GM12878 (cell line): ENCODE measurements around the gene DLG1. TPM values are rescaled to one million over a fixed set of nuclear protein-coding genes. Genes with fewer than 3 reads are reported as not detected.

Experiments
- ATAC-seq: fragments of 200-7000 bp; cut with Tn5 transposase; 3 replicates; pipeline ENCODE4 v1.9.1; 2020; ENCODE audit warnings: mild to moderate bottlenecking, moderate library complexity
- BruUV-seq: library from RNA; stranded (reverse); fragments of 400-500 nt; replicated peaks from 2 replicates; lab custom pipeline; 2021; lab: Mats Ljungman, UMichigan
- CTCF ChIA-PET: fragments of 300-600 bp; sonication (Branson Sonifier 250); formaldehyde crosslinking; extraction: SDS; loops from one replicate; lab custom pipeline; 2021; ENCODE audit warnings: inconsistent platforms; lab: Yijun Ruan, JAX
- POLR2A ChIA-PET: fragments of 350-600 bp; formaldehyde crosslinking; extraction: SDS; loops from one replicate; lab custom pipeline; 2021; ENCODE audit warnings: inconsistent platforms; lab: Charles Lee
- RAD21 ChIA-PET: fragments of 300-600 bp; sonication (Branson Sonifier 250); formaldehyde crosslinking; loops from one replicate; lab custom pipeline; 2023; ENCODE audit warnings: antibody characterized with exemption; ENCODE audit not compliant: unreplicated experiment; lab: Charles Lee
- SMC1A ChIA-PET: fragments of 300-600 bp; sonication (Branson Sonifier 250); formaldehyde crosslinking; loops from one replicate; lab custom pipeline; 2023; ENCODE audit not compliant: unreplicated experiment, uncharacterized antibody; lab: Charles Lee
- DNase-seq: peaks from one replicate; pipeline ENCODE4 v3.0.0-alpha.2; 2011; ENCODE audit warnings: low read depth, low spot score
- FAIRE-seq: peaks from 3 replicates; lab custom pipeline; 2011; peaks lifted over from hg19 to GRCh38; lab: Jason Lieb, UNC
- H2AFZ ChIP-seq: 2 replicates; pipeline ENCODE4 v1.6.0; 2011; ENCODE audit warnings: low read depth, low read length, control low read depth; ENCODE audit not compliant: control insufficient read depth
- H3K27ac ChIP-seq: 2 replicates; pipeline ENCODE4 v1.5.1; 2011; ENCODE audit warnings: control low read depth; ENCODE audit not compliant: control insufficient read depth, insufficient read depth
- H3K27me3 ChIP-seq, 2 experiments: replicated peaks in 1 of 2; 2 replicates each; pipeline versions ENCODE4 v1.6.0 to v1.6.1; 2011; ENCODE audit warnings: low read length in 1 of 2; ENCODE audit not compliant: control insufficient read depth in 2 of 2, insufficient read depth in 2 of 2
- H3K36me3 ChIP-seq, 2 experiments: 2 replicates each; pipeline ENCODE4 v1.5.1; 2011; ENCODE audit warnings: low read length in 1 of 2; ENCODE audit not compliant: control insufficient read depth in 2 of 2, insufficient read depth in 2 of 2
- H3K4me1 ChIP-seq: 2 replicates; pipeline ENCODE4 v1.6.1; 2011; ENCODE audit warnings: mild to moderate bottlenecking, low read length, moderate library complexity, mixed read lengths; ENCODE audit not compliant: control insufficient read depth, insufficient read depth
- H3K4me2 ChIP-seq: 2 replicates; pipeline ENCODE4 v1.6.0; 2011; ENCODE audit warnings: control low read depth; ENCODE audit not compliant: control insufficient read depth, insufficient read depth
- H3K4me3 ChIP-seq: fragments of 200-600 bp; sonication (generic); 2 replicates; pipeline ENCODE4 v1.5.1; 2016
- H3K79me2 ChIP-seq: 2 replicates; pipeline ENCODE4 v1.6.0; 2011; ENCODE audit warnings: low read length; ENCODE audit not compliant: control insufficient read depth, insufficient read depth
- H3K9ac ChIP-seq: 2 replicates; pipeline ENCODE4 v1.8.0; 2011; ENCODE audit warnings: low read length, control low read depth, mixed read lengths; ENCODE audit not compliant: control insufficient read depth, insufficient read depth
- H3K9me3 ChIP-seq: replicated peaks from 3 replicates; pipeline ENCODE4 v1.5.1; 2011; ENCODE audit warnings: mild to moderate bottlenecking, low read length; ENCODE audit not compliant: control insufficient read depth, insufficient read depth
- H4K20me1 ChIP-seq: 2 replicates; pipeline ENCODE4 v1.6.0; 2011; ENCODE audit not compliant: control insufficient read depth, insufficient read depth
- ASH2L ChIP-seq: fragments of 300-600, 200-600 bp; sonication (generic); IDR thresholded peaks from 2 replicates; pipeline ENCODE4 v1.6.1; 2017; ENCODE audit warnings: low read depth, mild to moderate bottlenecking, borderline replicate concordance
- BCL11A ChIP-seq: IDR thresholded peaks from 2 replicates; pipeline ENCODE4 v1.6.1; 2011; ENCODE audit warnings: low read depth, low read length
- FOXM1 ChIP-seq: IDR thresholded peaks from 2 replicates; pipeline ENCODE4 v1.6.1; 2012; ENCODE audit warnings: low read depth, mild to moderate bottlenecking, inconsistent platforms, low read length, moderate library complexity
- MYB ChIP-seq: fragments of 150-350 bp; IDR thresholded peaks from 2 replicates; pipeline ENCODE4 v1.6.1; 2014; ENCODE audit warnings: mild to moderate bottlenecking, low read depth, low read length, borderline replicate concordance
- PKNOX1 ChIP-seq: fragments of 450-650 bp; IDR thresholded peaks from 2 replicates; pipeline ENCODE4 v1.6.1; 2016; ENCODE audit warnings: mild to moderate bottlenecking
- POLR2AphosphoS2 ChIP-seq: IDR thresholded peaks from 2 replicates; pipeline ENCODE4 v1.6.1; 2011; ENCODE audit warnings: low read depth, mild to moderate bottlenecking, low read length, improper control_type of control experiment, moderate library complexity
- ZSCAN29 ChIP-seq: fragments of 450-650 bp; IDR thresholded peaks from 2 replicates; pipeline ENCODE4 v1.6.1; 2017; ENCODE audit warnings: mild to moderate bottlenecking, moderate library complexity
- WGBS: methylation state at CpG from one replicate; pipeline ENCODE4 v1.1.6; 2016; ENCODE audit warnings: low lambda C conversion rate; ENCODE audit not compliant: insufficient replicate concordance, insufficient coverage; ENCODE audit errors: missing lambda C conversion rate; 5-methylcytosine and 5-hydroxymethylcytosine counted together
- in situ Hi-C: fragments of 300-500 bp; cut with MboI; formaldehyde crosslinking; loops from 9 replicates; pipeline ENCODE4 v1.14.3; 2018; ENCODE audit warnings: mixed read lengths
- intact Hi-C: fragments of 100-400 bp; cut with micrococcal nuclease; formaldehyde crosslinking; loops from one replicate; pipeline ENCODE4 v1.14.2; 2022; ENCODE audit not compliant: unreplicated experiment
- polyA plus RNA-seq, 11 experiments: library from polyadenylated mRNA; depleted of rRNA in 4 of 11; unstranded in 6 of 11; stranded (reverse) in 5 of 11; fragments of >200 nt; fragmentation: Nextera tagmentation in 4 of 11; fragmentation: Illumina TruSeq in 1 of 11; extraction: Ambion mirVana in 4 of 11; extraction: Trizol in 1 of 11; gene quantifications; 1 replicate in 1 of 11; 2 replicates in 10 of 11; pipeline versions ENCODE4 v1.2.1 to v1.2.3, GENCODE V29; 2011 to 2016; ENCODE audit warnings: inconsistent platforms in 2 of 11, missing spikeins in 2 of 11, low read depth in 1 of 11
- total RNA-seq, 4 experiments: library from RNA; depleted of rRNA in 3 of 4; stranded (reverse); fragments of >200 nt in 3 of 4; fragmentation: Illumina TruSeq in 1 of 4; extraction: Trizol in 1 of 4; gene quantifications; 2 replicates each; pipeline versions ENCODE4 v1.2.1 to v1.2.3, GENCODE V29; 2013 to 2021
- TF ChIP-seq, protein P1 (sequence below): fragments of 450-650 bp; IDR thresholded peaks from 2 replicates; pipeline ENCODE4 v1.6.1; 2014; ENCODE audit warnings: mild to moderate bottlenecking

DLG1 gene
- total and polyA plus RNA-seq, 10 of the 15 experiments (the other 5 are each of a cell fraction or from before 2014, with no cell fraction given) = 9.2 to 63.1 (median 40.1) TPM

DNA sequence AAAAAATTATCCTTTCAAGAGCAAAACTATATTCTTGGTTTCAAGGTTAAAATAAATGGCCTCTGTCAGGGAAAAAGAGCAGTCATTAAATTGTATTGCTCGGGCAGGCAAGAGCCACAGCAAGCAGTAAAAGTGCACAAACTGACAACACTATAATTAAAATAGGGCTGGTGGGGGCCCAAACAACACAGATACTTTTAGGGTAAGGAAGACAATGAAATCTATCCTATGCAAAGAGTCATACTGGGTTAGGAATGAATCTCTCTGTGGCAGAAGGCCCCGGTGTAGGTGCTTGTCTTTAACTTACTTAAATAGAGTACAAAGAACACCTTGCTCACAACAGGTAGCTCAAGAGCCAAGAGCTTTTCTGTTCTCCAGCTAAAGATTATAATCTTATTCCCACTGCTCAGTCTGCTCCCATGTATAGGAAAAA is 94.7 kb downstream of the DLG1 start:
- ChIA-PET CTCF (interaction anchor here (0.6 to 2.3 kb wide), 12 partner anchors 9 to 411 kb away, joined by 3 to 13 read pairs (median 4); no protein-coding TSS in a partner anchor), RAD21 (interaction anchor here (0.8 to 1.5 kb wide), 3 partner anchors 14 to 297 kb away, joined by 3 to 6 read pairs (median 4); no protein-coding TSS in a partner anchor)

More for the DNA sequence above, 94.7 kb downstream of the DLG1 start:
- Histone ChIP-seq H3K4me1 (no peaks in the 10 kb centered on the region), H3K9me3 (no peaks in the 10 kb centered on the region), H3K36me3 (no peaks in the 10 kb centered on the region), H3K4me2 (no peak overlapping the region), H2AFZ (no peak overlapping the region), H3K27ac (no peak overlapping the region), H3K9ac (no peak overlapping the region), H3K4me3 (no peak overlapping the region), H3K79me2 (peaks cover 51% of the 10 kb centered on the region), H4K20me1 (no peaks in the 10 kb centered on the region), H3K27me3 (no peaks in the 10 kb centered on the region)
- WGBS = 60% methylated on average over 2 of the region's 2 CpGs
- ATAC-seq (peak; percentile 44), FAIRE-seq (no peak), DNase-seq (no peak)
- in situ Hi-C loops (no loop called here), intact Hi-C loops (no loop called here)
- ChIA-PET SMC1A (interaction anchor here (0.8 to 4.2 kb wide), 10 partner anchors 9 to 366 kb away, joined by 3 to 21 read pairs (median 4); no protein-coding TSS in a partner anchor), POLR2A (no interaction called here)
- TF ChIP-seq MYB (no peak), PKNOX1 (no peak), ASH2L (no peak), POLR2AphosphoS2 (no peak), FOXM1 (no peak), BCL11A (no peak), ZSCAN29 (no peak)
- TF ChIP-seq, protein P1, sequence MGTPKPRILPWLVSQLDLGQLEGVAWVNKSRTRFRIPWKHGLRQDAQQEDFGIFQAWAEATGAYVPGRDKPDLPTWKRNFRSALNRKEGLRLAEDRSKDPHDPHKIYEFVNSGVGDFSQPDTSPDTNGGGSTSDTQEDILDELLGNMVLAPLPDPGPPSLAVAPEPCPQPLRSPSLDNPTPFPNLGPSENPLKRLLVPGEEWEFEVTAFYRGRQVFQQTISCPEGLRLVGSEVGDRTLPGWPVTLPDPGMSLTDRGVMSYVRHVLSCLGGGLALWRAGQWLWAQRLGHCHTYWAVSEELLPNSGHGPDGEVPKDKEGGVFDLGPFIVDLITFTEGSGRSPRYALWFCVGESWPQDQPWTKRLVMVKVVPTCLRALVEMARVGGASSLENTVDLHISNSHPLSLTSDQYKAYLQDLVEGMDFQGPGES = no peak
- no TSS peak for BruUV-seq
